Measurements from ENCODE around the gene OR52B4. TPM values are rescaled to one million over a fixed set of nuclear protein-coding genes. Genes with fewer than 3 reads are reported as not detected.

Gene OR52B4
- total and polyA plus RNA-seq, 9 of the 15 experiments (the other 6 are each of a cell fraction or from before 2014, with no cell fraction given): not detected

- intact Hi-C loops (cut with micrococcal nuclease) (no loop called here), in situ Hi-C loops (cut with MboI) (no loop called here)
- H3K27me3 ChIP-seq (ENCODE audit: control insufficient read depth in 2 of 2, insufficient read depth in 2 of 2, low read length in 2 of 2): no peaks in the 10 kb centered on the region
- peak within 1 kb of the TSS; percentile 96 for H2AFZ ChIP-seq (ENCODE audit: low read depth, low read length)
- ChIA-PET CTCF (ENCODE audit: low intra/inter-chr PET ratio) (no interaction called here), POLR2A (interaction anchor here (0.7 to 1.2 kb wide), 3 partner anchors 28 to 209 kb away, joined by 3 read pairs; no protein-coding TSS in a partner anchor)
- ATAC-seq (peak; percentile 100), DNase-seq (ENCODE audit: extremely low read depth in 1 of 4, low spot score in 3 of 4) (peak; percentile 76 to 90 (median 80)), FAIRE-seq (peak; percentile 99)
- H3K4me1 ChIP-seq (replicated peaks in 1 of 2; ENCODE audit: control insufficient read depth in 2 of 2, insufficient read depth in 2 of 2, low read length in 2 of 2): peaks cover 3 to 6% of the 10 kb centered on the region in 2 experiments; a peak in 3 of 5 replicates
- peaks cover 7% of the 10 kb centered on the region; the same call in 2 of the 3 replicates for H3K79me2 ChIP-seq (ENCODE audit: control insufficient read depth, insufficient read depth, low read length)
- no peaks in the 10 kb centered on the region for H3K9me1 ChIP-seq (ENCODE audit: control insufficient read depth, insufficient read depth, low read length)
- H3K9ac ChIP-seq (ENCODE audit: insufficient read depth in 1 of 2, low read depth in 2 of 2, low read length in 2 of 2): peak within 1 kb of the TSS; percentile 74 to 93
- whole genome bisulfite sequencing (ENCODE audit: insufficient coverage, low coverage, missing lambda C conversion rate): 0% methylated on average over 10 of the region's 13 CpGs
- BruUV-seq (replicated peaks): TSS peak; percentile 45
- H3K27ac ChIP-seq (ENCODE audit: extremely low read depth, low read depth, low read length): peak within 1 kb of the TSS; percentile 62
- H3K4me3 ChIP-seq: peak within 1 kb of the TSS; percentile 87
- H3K36me3 ChIP-seq (ENCODE audit: control insufficient read depth, insufficient read depth, low read length): peaks cover 17% of the 10 kb centered on the region; the same call in 2 of the 3 replicates
- peak within 1 kb of the TSS; percentile 85 for H3K4me2 ChIP-seq (ENCODE audit: insufficient read depth, low read length)
- no peaks in the 10 kb centered on the region for H3K9me3 ChIP-seq (replicated peaks; ENCODE audit: control insufficient read depth, insufficient read depth, low read depth, low read length)
- no peaks in the 10 kb centered on the region for H4K20me1 ChIP-seq (replicated peaks; ENCODE audit: control insufficient read depth, insufficient read depth, low read length)
- TF ChIP-seq PHF8 (IDR thresholded peaks at IDR 0.05; ENCODE audit: borderline replicate concordance, low read length): peak; percentile 80; the same call in 1 of the 2 replicates
- TF ChIP-seq, protein P1, sequence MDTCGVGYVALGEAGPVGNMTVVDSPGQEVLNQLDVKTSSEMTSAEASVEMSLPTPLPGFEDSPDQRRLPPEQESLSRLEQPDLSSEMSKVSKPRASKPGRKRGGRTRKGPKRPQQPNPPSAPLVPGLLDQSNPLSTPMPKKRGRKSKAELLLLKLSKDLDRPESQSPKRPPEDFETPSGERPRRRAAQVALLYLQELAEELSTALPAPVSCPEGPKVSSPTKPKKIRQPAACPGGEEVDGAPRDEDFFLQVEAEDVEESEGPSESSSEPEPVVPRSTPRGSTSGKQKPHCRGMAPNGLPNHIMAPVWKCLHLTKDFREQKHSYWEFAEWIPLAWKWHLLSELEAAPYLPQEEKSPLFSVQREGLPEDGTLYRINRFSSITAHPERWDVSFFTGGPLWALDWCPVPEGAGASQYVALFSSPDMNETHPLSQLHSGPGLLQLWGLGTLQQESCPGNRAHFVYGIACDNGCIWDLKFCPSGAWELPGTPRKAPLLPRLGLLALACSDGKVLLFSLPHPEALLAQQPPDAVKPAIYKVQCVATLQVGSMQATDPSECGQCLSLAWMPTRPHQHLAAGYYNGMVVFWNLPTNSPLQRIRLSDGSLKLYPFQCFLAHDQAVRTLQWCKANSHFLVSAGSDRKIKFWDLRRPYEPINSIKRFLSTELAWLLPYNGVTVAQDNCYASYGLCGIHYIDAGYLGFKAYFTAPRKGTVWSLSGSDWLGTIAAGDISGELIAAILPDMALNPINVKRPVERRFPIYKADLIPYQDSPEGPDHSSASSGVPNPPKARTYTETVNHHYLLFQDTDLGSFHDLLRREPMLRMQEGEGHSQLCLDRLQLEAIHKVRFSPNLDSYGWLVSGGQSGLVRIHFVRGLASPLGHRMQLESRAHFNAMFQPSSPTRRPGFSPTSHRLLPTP (IDR thresholded peaks at IDR 0.05; ENCODE audit: borderline replicate concordance, extremely low read depth, insufficient read length): no peak
- peak; percentile 41; the same call in 1 of the 2 replicates for TF ChIP-seq CTBP1 (IDR thresholded peaks at IDR 0.05; ENCODE audit: borderline replicate concordance)
- 0 out of 2 replicates have a peak, but pooled peaks have one; percentile 24 for TF ChIP-seq SMARCA4 (IDR thresholded peaks at IDR 0.05)
- no peak for TF ChIP-seq MAFF (IDR thresholded peaks at IDR 0.05; ENCODE audit: low read length)
- peak; percentile 37 for TF ChIP-seq RBBP5 (IDR thresholded peaks at IDR 0.05; ENCODE audit: borderline replicate concordance, insufficient read depth, low read length, poor library complexity, severe bottlenecking)
- TF ChIP-seq SAP30 (IDR thresholded peaks at IDR 0.05; ENCODE audit: borderline replicate concordance, insufficient read depth, low read depth, low read length, poor library complexity, severe bottlenecking): peak; percentile 37
- no peak for TF ChIP-seq RNF2 (IDR thresholded peaks at IDR 0.05)
- peak; percentile 22 to 47; a peak in 2 of 4 replicates for TF ChIP-seq NRF1 (conservative IDR thresholded peaks at IDR 0.05 in 1 of 2, IDR thresholded peaks at IDR 0.05 in 1 of 2)
- TF ChIP-seq MAZ (CRISPR knock-in tag; conservative IDR thresholded peaks at IDR 0.05 in 1 of 2, IDR thresholded peaks at IDR 0.05 in 1 of 2): peak in 1 of 2 experiments; percentile 76; a peak in 2 of 4 replicates
- no peak for TF ChIP-seq FOXJ3 (CRISPR knock-in tag; IDR thresholded peaks at IDR 0.05)
- TF ChIP-seq, protein P2, sequence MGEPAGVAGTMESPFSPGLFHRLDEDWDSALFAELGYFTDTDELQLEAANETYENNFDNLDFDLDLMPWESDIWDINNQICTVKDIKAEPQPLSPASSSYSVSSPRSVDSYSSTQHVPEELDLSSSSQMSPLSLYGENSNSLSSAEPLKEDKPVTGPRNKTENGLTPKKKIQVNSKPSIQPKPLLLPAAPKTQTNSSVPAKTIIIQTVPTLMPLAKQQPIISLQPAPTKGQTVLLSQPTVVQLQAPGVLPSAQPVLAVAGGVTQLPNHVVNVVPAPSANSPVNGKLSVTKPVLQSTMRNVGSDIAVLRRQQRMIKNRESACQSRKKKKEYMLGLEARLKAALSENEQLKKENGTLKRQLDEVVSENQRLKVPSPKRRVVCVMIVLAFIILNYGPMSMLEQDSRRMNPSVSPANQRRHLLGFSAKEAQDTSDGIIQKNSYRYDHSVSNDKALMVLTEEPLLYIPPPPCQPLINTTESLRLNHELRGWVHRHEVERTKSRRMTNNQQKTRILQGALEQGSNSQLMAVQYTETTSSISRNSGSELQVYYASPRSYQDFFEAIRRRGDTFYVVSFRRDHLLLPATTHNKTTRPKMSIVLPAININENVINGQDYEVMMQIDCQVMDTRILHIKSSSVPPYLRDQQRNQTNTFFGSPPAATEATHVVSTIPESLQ (CRISPR knock-in tag; IDR thresholded peaks at IDR 0.05): no peak
- no peak for TF ChIP-seq ELK3 (CRISPR knock-in tag; IDR thresholded peaks at IDR 0.05)
Observed at GRCh38 chr11:4393209-4393857, 25.1 kb upstream of the OR52B4 start, which contains the start of gene TRIM21. Gene TRIM21 (minus strand): TSS chr11:4393702. CDS start chr11:4390409, 3,293 bp downstream.
